Fibroblast of lung (primary cell): Measurements from ENCODE around the gene SCEL. TPM values are rescaled to one million over a fixed set of nuclear protein-coding genes. Genes with fewer than 3 reads are reported as not detected.
A peak's percentile ranks its signal among the peaks of the same experiment; 100 is the strongest.

ENCODE experiments used
- DNase-seq, 2 donors: peaks; one replicate each; pipeline versions ENCODE4 v3.0.0 to v3.0.0-alpha.2; 2010; ENCODE audit warnings: low read depth in 2 of 2
- H2AFZ ChIP-seq: 2 replicates; pipeline ENCODE4 v1.5.1; 2012; ENCODE audit warnings: low read length, control low read depth, inconsistent platforms
- H3K27ac ChIP-seq: 2 replicates; pipeline ENCODE4 v1.5.1; 2011; ENCODE audit warnings: low read length, control low read depth; ENCODE audit not compliant: insufficient read depth
- H3K27me3 ChIP-seq: 2 replicates; pipeline ENCODE4 v1.5.1; 2011; ENCODE audit warnings: mild to moderate bottlenecking, low read length; ENCODE audit not compliant: control insufficient read depth, insufficient read depth
- H3K36me3 ChIP-seq: 2 replicates; pipeline ENCODE4 v1.5.1; 2011; ENCODE audit warnings: low read length; ENCODE audit not compliant: control insufficient read depth, insufficient read depth
- H3K4me1 ChIP-seq: 2 replicates; pipeline ENCODE4 v1.5.1; 2011; ENCODE audit warnings: low read length; ENCODE audit not compliant: control insufficient read depth, insufficient read depth; ENCODE audit errors: extremely low read depth
- H3K4me2 ChIP-seq: 2 replicates; pipeline ENCODE4 v1.5.1; 2011; ENCODE audit warnings: low read length, control low read depth; ENCODE audit not compliant: insufficient read depth; ENCODE audit errors: extremely low read depth
- H3K4me3 ChIP-seq, 4 experiments: fragments of 200-600 bp in 1 of 4; sonication (generic) in 1 of 4; replicated peaks in 1 of 4; 2 replicates each; pipeline ENCODE4 v1.5.1; 2011 to 2016; ENCODE audit warnings: low read length in 4 of 4, low read depth in 3 of 4, mild to moderate bottlenecking in 3 of 4, control low read depth in 2 of 4, inconsistent platforms in 1 of 4, mixed read lengths in 1 of 4; ENCODE audit not compliant: insufficient read depth in 1 of 4; ENCODE audit errors: control extremely low read depth in 1 of 4
- H3K79me2 ChIP-seq: 2 replicates; pipeline ENCODE4 v1.5.1; 2012; ENCODE audit warnings: mild to moderate bottlenecking, low read length, inconsistent platforms; ENCODE audit not compliant: control insufficient read depth, insufficient read depth
- H3K9ac ChIP-seq: 2 replicates; pipeline ENCODE4 v1.5.1; 2011; ENCODE audit warnings: mild to moderate bottlenecking, low read length, control low read depth; ENCODE audit not compliant: insufficient read depth
- H3K9me3 ChIP-seq: 2 replicates; pipeline ENCODE4 v1.5.1; 2012; ENCODE audit warnings: low read depth, low read length; ENCODE audit not compliant: control insufficient read depth, insufficient read depth
- H4K20me1 ChIP-seq: 2 replicates; pipeline ENCODE4 v1.5.1; 2011; ENCODE audit warnings: low read length; ENCODE audit not compliant: control insufficient read depth, insufficient read depth; ENCODE audit errors: extremely low read depth
- EZH2 ChIP-seq: IDR thresholded peaks from 2 replicates; pipeline ENCODE4 v1.5.1; 2012; ENCODE audit warnings: low read length, control low read depth, mild to moderate bottlenecking; ENCODE audit errors: missing control alignments
- polyA plus RNA-seq, 2 donors: library from polyadenylated mRNA; depleted of rRNA in 1 of 2; stranded (reverse) in 1 of 2; unstranded in 1 of 2; fragments of >200 nt; gene quantifications; 2 replicates each; pipeline ENCODE4 v1.2.1, GENCODE V29; 2011 to 2012; ENCODE audit warnings: missing spikeins in 1 of 2
- total RNA-seq: library from RNA; depleted of rRNA; stranded (reverse); fragments of >200 nt; gene quantifications from 2 replicates; pipeline ENCODE4 v1.2.1, GENCODE V29; 2014
- TF ChIP-seq, protein P1 (sequence below), 2 donors: IDR thresholded peaks in 1 of 2; conservative IDR thresholded peaks in 1 of 2; 1 replicate in 1 of 2; 2 replicates in 1 of 2; pipeline ENCODE4 v1.5.1; 2011 to 2012; ENCODE audit warnings: low read length in 2 of 2, control low read depth in 1 of 2, inconsistent platforms in 1 of 2, low read depth in 1 of 2, mild to moderate bottlenecking in 1 of 2

SCEL gene
- total and polyA plus RNA-seq, 2 donors (not counting 1 experiment from before 2014, with no cell fraction given), result not detected

GRCh38 chr13:77519808-77520207 lies 15.7 kb upstream of the SCEL start:
- no peaks in the 10 kb centered on the region for H3K9me3 ChIP-seq
- H3K4me3 ChIP-seq, result no peak overlapping the region
- H3K4me1 ChIP-seq, result no peaks in the 10 kb centered on the region
- H2AFZ ChIP-seq, result no peak overlapping the region
- no peaks in the 10 kb centered on the region for H3K36me3 ChIP-seq
- H3K79me2 ChIP-seq, result no peaks in the 10 kb centered on the region
- H4K20me1 ChIP-seq, result no peaks in the 10 kb centered on the region
- H3K9ac ChIP-seq, result no peak overlapping the region
- DNase-seq, result peak in 1 of 2 donors; percentile 26
- TF ChIP-seq EZH2, result no peak
- TF ChIP-seq, protein P1, sequence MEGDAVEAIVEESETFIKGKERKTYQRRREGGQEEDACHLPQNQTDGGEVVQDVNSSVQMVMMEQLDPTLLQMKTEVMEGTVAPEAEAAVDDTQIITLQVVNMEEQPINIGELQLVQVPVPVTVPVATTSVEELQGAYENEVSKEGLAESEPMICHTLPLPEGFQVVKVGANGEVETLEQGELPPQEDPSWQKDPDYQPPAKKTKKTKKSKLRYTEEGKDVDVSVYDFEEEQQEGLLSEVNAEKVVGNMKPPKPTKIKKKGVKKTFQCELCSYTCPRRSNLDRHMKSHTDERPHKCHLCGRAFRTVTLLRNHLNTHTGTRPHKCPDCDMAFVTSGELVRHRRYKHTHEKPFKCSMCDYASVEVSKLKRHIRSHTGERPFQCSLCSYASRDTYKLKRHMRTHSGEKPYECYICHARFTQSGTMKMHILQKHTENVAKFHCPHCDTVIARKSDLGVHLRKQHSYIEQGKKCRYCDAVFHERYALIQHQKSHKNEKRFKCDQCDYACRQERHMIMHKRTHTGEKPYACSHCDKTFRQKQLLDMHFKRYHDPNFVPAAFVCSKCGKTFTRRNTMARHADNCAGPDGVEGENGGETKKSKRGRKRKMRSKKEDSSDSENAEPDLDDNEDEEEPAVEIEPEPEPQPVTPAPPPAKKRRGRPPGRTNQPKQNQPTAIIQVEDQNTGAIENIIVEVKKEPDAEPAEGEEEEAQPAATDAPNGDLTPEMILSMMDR (conservative IDR thresholded peaks at IDR 0.05 in 1 of 2, IDR thresholded peaks at IDR 0.05 in 1 of 2; ENCODE audit: low read depth in 1 of 2, low read length in 2 of 2), result no peak
- H3K4me2 ChIP-seq, result no peak overlapping the region
- H3K27me3 ChIP-seq, result no peaks in the 10 kb centered on the region
- H3K27ac ChIP-seq, result no peak overlapping the region

DNA sequence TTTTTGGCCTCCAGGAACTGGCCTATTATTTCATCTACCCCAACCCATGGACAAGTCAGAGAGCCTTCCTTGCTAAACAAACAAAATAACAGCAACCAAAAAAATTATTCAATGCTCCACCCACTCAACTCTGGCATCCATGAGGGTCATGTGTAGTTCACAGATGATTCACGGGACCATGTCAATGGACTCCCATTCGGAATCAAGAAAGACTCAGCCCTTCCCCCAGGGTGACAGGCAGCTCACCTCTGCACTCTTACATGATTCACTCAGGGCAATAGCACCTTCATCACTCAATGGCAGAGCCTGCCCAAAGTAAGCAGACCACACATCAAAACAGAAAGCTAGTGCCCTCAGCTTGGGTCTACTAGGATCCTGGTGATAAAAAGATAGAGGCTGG lies 14.3 kb upstream of the SCEL start:
- Histone ChIP-seq H3K9ac (no peak overlapping the region), H3K4me1 (no peaks in the 10 kb centered on the region), H3K79me2 (no peaks in the 10 kb centered on the region), H4K20me1 (no peaks in the 10 kb centered on the region), H3K4me3 (no peak overlapping the region), H3K27me3 (no peaks in the 10 kb centered on the region), H3K4me2 (no peak overlapping the region), H3K27ac (no peak overlapping the region), H2AFZ (no peak overlapping the region), H3K36me3 (no peaks in the 10 kb centered on the region), H3K9me3 (no peaks in the 10 kb centered on the region)
- TF ChIP-seq, protein P1 (conservative IDR thresholded peaks at IDR 0.05 in 1 of 2, IDR thresholded peaks at IDR 0.05 in 1 of 2; ENCODE audit: low read depth in 1 of 2, low read length in 2 of 2), result no peak
- TF ChIP-seq EZH2, result no peak
- DNase-seq, result peak in 1 of 2 donors; percentile 59

- H3K9me3 ChIP-seq, result no peaks in the 10 kb centered on the region
- DNase-seq, result peak in 1 of 2 donors; percentile 75
- no peaks in the 10 kb centered on the region for H3K36me3 ChIP-seq
- H3K9ac ChIP-seq, result no peak overlapping the region
- H3K27me3 ChIP-seq, result no peaks in the 10 kb centered on the region
- TF ChIP-seq, protein P1 (conservative IDR thresholded peaks at IDR 0.05 in 1 of 2, IDR thresholded peaks at IDR 0.05 in 1 of 2; ENCODE audit: low read depth in 1 of 2, low read length in 2 of 2), result no peak
- no peak for TF ChIP-seq EZH2
- H2AFZ ChIP-seq, result no peak overlapping the region
- H3K4me2 ChIP-seq, result no peak overlapping the region
- H3K27ac ChIP-seq, result no peak overlapping the region
- no peaks in the 10 kb centered on the region for H4K20me1 ChIP-seq
- no peak overlapping the region for H3K4me3 ChIP-seq
- no peaks in the 10 kb centered on the region for H3K79me2 ChIP-seq
- H3K4me1 ChIP-seq, result no peaks in the 10 kb centered on the region
Observed at GRCh38 chr13:77521595-77522367, 13.7 kb upstream of the SCEL start.
